Suprapubic skin (tissue), 4 donors: ENCODE measurements around the gene SCRN1. TPM values are rescaled to one million over a fixed set of nuclear protein-coding genes. Genes with fewer than 3 reads are reported as not detected.

ENCODE experiments used
- DNase-seq, 2 donors: peaks; one replicate each; pipeline ENCODE4 v3.0.0-alpha.2; 2019; ENCODE audit warnings: low spot score in 2 of 2
- H3K27ac ChIP-seq: fragments of 200-600 bp; sonication (generic); one replicate; pipeline ENCODE4 v1.5.1; 2019
- H3K27me3 ChIP-seq: fragments of 200-600 bp; sonication (generic); one replicate; pipeline ENCODE4 v1.5.1; 2019
- H3K36me3 ChIP-seq: fragments of 200-600 bp; sonication (generic); one replicate; pipeline ENCODE4 v1.5.1; 2019
- H3K4me1 ChIP-seq: fragments of 200-600 bp; sonication (generic); one replicate; pipeline ENCODE4 v1.5.1; 2019
- H3K4me3 ChIP-seq: fragments of 200-600 bp; sonication (generic); one replicate; pipeline ENCODE4 v1.5.1; 2019; ENCODE audit warnings: mild to moderate bottlenecking
- H3K9me3 ChIP-seq: fragments of 200-600 bp; sonication (generic); one replicate; pipeline ENCODE4 v1.5.1; 2019
- CTCF ChIP-seq, 2 donors: fragments of 200-600 bp in 1 of 2; fragments of 450-650 bp in 1 of 2; sonication (generic) in 1 of 2; IDR thresholded peaks; one replicate each; pipeline ENCODE4 v1.5.1; 2016 to 2019; ENCODE audit warnings: antibody characterized with exemption in 2 of 2, mild to moderate bottlenecking in 1 of 2, moderate library complexity in 1 of 2
- EP300 ChIP-seq: sonication (generic); formaldehyde crosslinking; IDR thresholded peaks from one replicate; pipeline ENCODE4 v1.6.1; 2017; ENCODE audit warnings: antibody characterized with exemption
- POLR2A ChIP-seq, 2 donors: fragments of 450-650 bp; IDR thresholded peaks; one replicate each; pipeline ENCODE4 v1.6.1; 2017; ENCODE audit warnings: antibody characterized with exemption in 2 of 2, mild to moderate bottlenecking in 2 of 2, moderate library complexity in 2 of 2
- POLR2AphosphoS5 ChIP-seq, 3 donors: sonication (generic); formaldehyde crosslinking; IDR thresholded peaks; one replicate each; pipeline ENCODE4 v1.6.1; 2017; ENCODE audit warnings: antibody characterized with exemption in 3 of 3
- WGBS: methylation state at CpG from one replicate; pipeline ENCODE4 v1.1.5; 2018; 5-methylcytosine and 5-hydroxymethylcytosine counted together
- total RNA-seq, 4 donors: library from RNA; depleted of rRNA; stranded (reverse); fragments of >200 nt; gene quantifications; one replicate each; pipeline ENCODE4 v1.1.0, GENCODE V29; 2016

Gene SCRN1
- 10 to 100 TPM; 10.8 to 26.0 (median 15.0) TPM for total RNA-seq

GRCh38 chr7:29989257-29989995 lies at the start of gene SCRN1:
Gene SCRN1, minus strand, starts transcription at chr7:29989801. Its CDS starts 20,734 bp downstream, at chr7:29969067.
- no peaks in the 10 kb centered on the region for H3K36me3 ChIP-seq
- H3K27ac ChIP-seq = peak within 1 kb of the TSS; percentile 93
- TF ChIP-seq EP300 (no peak), CTCF (IDR thresholded peaks at IDR 0.05) (peak in 1 of 2 donors; percentile 9)
- no peak for DNase-seq
- H3K4me3 ChIP-seq = peak within 1 kb of the TSS; percentile 98
- H3K27me3 ChIP-seq = no peaks in the 10 kb centered on the region
- peaks cover 24% of the 10 kb centered on the region for H3K4me1 ChIP-seq
- H3K9me3 ChIP-seq = no peaks in the 10 kb centered on the region
- WGBS = 0% methylated on average over 4 of the region's 79 CpGs

DNA sequence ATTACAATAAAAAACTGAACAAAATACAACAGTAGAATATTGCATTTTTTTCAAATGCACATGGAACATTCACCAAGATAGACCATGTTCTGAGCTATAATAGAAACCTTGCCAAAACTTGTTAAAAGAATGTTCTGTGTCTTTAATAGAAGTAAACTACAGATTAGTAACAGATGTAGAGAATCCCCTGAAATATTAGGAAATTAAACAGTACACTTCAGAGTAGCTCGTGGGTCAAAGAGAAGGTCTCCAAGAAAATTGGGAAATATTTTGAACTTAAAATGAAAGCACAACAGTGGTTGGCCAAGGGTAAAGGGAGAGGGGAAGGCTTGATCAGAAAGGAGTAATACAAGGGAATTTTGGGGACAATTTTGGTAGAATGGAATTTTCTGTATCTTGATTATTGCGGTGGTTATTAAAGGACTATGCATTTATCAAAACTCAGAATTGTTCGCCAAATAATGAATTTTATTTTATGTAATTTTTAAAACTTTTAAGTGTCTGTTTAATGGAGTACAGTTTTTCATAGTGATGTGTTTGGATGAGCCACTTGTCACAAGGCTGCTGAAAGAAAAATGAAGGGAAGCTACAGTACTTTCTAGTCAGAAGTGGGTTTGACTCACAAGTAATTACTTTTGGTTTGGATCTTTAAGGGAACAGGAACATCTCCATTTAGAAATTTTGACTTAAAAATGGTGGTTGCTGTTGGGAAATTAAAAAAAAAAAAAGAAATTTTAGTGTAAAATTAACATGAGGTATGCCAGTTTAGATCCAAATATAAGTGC lies 48.8 kb upstream of the SCRN1 start:
- H3K9me3 ChIP-seq = no peaks in the 10 kb centered on the region
- H3K4me1 ChIP-seq = peaks cover 4% of the 10 kb centered on the region
- H3K27ac ChIP-seq = peak overlapping the region; percentile 25
- 81% methylated on average over 3 of the region's 3 CpGs for WGBS
- no peaks in the 10 kb centered on the region for H3K36me3 ChIP-seq
- no peak for DNase-seq
- no peak overlapping the region for H3K4me3 ChIP-seq
- no peaks in the 10 kb centered on the region for H3K27me3 ChIP-seq
- no peak for TF ChIP-seq CTCF (IDR thresholded peaks at IDR 0.05)
- TF ChIP-seq POLR2A (IDR thresholded peaks at IDR 0.05) = no peak
- no peak for TF ChIP-seq POLR2AphosphoS5 (IDR thresholded peaks at IDR 0.05)
- no peak for TF ChIP-seq EP300

- Histone ChIP-seq H3K4me3 (no peak overlapping the region), H3K27me3 (no peaks in the 10 kb centered on the region), H3K9me3 (no peaks in the 10 kb centered on the region), H3K36me3 (no peaks in the 10 kb centered on the region), H3K4me1 (peaks cover 4% of the 10 kb centered on the region), H3K27ac (no peak overlapping the region)
- DNase-seq = no peak
- TF ChIP-seq POLR2AphosphoS5 (IDR thresholded peaks at IDR 0.05) (no peak), EP300 (no peak), CTCF (IDR thresholded peaks at IDR 0.05) (no peak), POLR2A (IDR thresholded peaks at IDR 0.05) (no peak)
- WGBS = 63% methylated on average over 2 of the region's 2 CpGs
Observed at GRCh38 chr7:30036220-30036619, 46.6 kb upstream of the SCRN1 start.

GRCh38 chr7:30034501-30034900 lies 44.9 kb upstream of the SCRN1 start:
- H3K4me1 ChIP-seq = peaks cover 16% of the 10 kb centered on the region
- WGBS = 93% methylated on average over 3 of the region's 3 CpGs

More at GRCh38 chr7:30034501-30034900, 44.9 kb upstream of the SCRN1 start:
- TF ChIP-seq POLR2AphosphoS5 (IDR thresholded peaks at IDR 0.05) (no peak), POLR2A (IDR thresholded peaks at IDR 0.05) (no peak), EP300 (no peak), CTCF (IDR thresholded peaks at IDR 0.05) (no peak)
- Histone ChIP-seq H3K4me3 (no peak overlapping the region), H3K36me3 (no peaks in the 10 kb centered on the region), H3K27me3 (no peaks in the 10 kb centered on the region), H3K27ac (no peak overlapping the region), H3K9me3 (no peaks in the 10 kb centered on the region)
- DNase-seq = no peak
